PFSK-1 (cell line): Measurements from ENCODE around the gene SEMA4D.

Experiments
- FOXP2 ChIP-seq: optimal IDR thresholded peaks from 2 replicates; pipeline ENCODE3; 2011; ENCODE audit warnings: borderline replicate concordance, control low read depth, inconsistent platforms; ENCODE audit not compliant: insufficient read depth; ENCODE audit errors: extremely low read length, extremely low read depth
- POLR2AphosphoS5 ChIP-seq: IDR thresholded peaks from 2 replicates; pipeline ENCODE4 v1.6.1; 2012; ENCODE audit warnings: low read depth, mild to moderate bottlenecking, control low read depth, low read length, moderate library complexity
- SIN3A ChIP-seq: IDR thresholded peaks from 2 replicates; pipeline ENCODE4 v1.6.1; 2012; ENCODE audit warnings: mild to moderate bottlenecking, low read length, moderate library complexity, borderline replicate concordance; ENCODE audit not compliant: insufficient read depth
- TAF1 ChIP-seq: IDR thresholded peaks from 2 replicates; pipeline ENCODE4 v1.6.1; 2012; ENCODE audit warnings: low read length, control low read depth, borderline replicate concordance; ENCODE audit not compliant: insufficient read depth
- TF ChIP-seq, protein P1 (sequence below), 2 experiments: IDR thresholded peaks; 2 replicates each; pipeline versions ENCODE4 v1.6.1 to v1.8.0; 2011 to 2012; ENCODE audit warnings: low read depth in 2 of 2, low read length in 2 of 2, control low read depth in 1 of 2, inconsistent platforms in 1 of 2, mild to moderate bottlenecking in 1 of 2, moderate library complexity in 1 of 2; ENCODE audit not compliant: insufficient read depth in 1 of 2

DNA sequence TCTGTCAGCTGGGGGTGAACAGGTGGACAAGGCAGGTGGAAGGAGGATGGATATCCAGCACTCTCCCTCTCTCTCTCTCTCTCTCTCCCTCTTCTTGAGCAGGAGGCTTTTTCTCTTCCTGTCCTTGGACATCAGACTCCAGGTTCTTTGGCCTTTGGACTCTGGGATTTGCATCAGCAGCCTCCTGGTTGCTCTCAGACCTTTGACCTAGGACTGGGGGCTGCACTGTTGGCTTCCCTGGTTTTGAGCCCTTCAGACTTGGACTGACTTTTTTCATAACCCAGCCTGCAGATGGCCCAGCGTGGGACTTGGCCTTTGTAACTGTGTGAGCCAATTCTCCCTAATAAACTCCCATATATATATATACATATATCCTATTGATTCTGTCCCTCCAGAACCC, 35.0 kb upstream of the SEMA4D start:
- TF ChIP-seq POLR2AphosphoS5 (no peak), TAF1 (no peak), SIN3A (no peak), FOXP2 (no peak)
- TF ChIP-seq, protein P1, sequence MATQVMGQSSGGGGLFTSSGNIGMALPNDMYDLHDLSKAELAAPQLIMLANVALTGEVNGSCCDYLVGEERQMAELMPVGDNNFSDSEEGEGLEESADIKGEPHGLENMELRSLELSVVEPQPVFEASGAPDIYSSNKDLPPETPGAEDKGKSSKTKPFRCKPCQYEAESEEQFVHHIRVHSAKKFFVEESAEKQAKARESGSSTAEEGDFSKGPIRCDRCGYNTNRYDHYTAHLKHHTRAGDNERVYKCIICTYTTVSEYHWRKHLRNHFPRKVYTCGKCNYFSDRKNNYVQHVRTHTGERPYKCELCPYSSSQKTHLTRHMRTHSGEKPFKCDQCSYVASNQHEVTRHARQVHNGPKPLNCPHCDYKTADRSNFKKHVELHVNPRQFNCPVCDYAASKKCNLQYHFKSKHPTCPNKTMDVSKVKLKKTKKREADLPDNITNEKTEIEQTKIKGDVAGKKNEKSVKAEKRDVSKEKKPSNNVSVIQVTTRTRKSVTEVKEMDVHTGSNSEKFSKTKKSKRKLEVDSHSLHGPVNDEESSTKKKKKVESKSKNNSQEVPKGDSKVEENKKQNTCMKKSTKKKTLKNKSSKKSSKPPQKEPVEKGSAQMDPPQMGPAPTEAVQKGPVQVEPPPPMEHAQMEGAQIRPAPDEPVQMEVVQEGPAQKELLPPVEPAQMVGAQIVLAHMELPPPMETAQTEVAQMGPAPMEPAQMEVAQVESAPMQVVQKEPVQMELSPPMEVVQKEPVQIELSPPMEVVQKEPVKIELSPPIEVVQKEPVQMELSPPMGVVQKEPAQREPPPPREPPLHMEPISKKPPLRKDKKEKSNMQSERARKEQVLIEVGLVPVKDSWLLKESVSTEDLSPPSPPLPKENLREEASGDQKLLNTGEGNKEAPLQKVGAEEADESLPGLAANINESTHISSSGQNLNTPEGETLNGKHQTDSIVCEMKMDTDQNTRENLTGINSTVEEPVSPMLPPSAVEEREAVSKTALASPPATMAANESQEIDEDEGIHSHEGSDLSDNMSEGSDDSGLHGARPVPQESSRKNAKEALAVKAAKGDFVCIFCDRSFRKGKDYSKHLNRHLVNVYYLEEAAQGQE (IDR thresholded peaks at IDR 0.05; ENCODE audit: insufficient read depth in 1 of 2, low read depth in 2 of 2, low read length in 2 of 2), result no peak
